Measurements from ENCODE around the gene PTPN1.

The PTPN1 gene

GRCh38 chr20:50467718-50468356 is 42.3 kb upstream of the PTPN1 start:
- TF ChIP-seq CTCF (IDR thresholded peaks at IDR 0.05; ENCODE audit: borderline replicate concordance, insufficient read depth, low read depth, low read length), result no peak
- no peak overlapping the region for H3K4me3 ChIP-seq (ENCODE audit: low read depth, low read length)

- no peak for TF ChIP-seq CTCF (IDR thresholded peaks at IDR 0.05; ENCODE audit: borderline replicate concordance, insufficient read depth, low read depth, low read length)
- H3K4me3 ChIP-seq (ENCODE audit: low read depth, low read length), result no peak overlapping the region
These were observed 41.8 kb upstream of the PTPN1 start for GRCh38 chr20:50468378-50468798.

GRCh38 chr20:50469176-50469723 is 40.9 kb upstream of the PTPN1 start:
- no peak for TF ChIP-seq CTCF (IDR thresholded peaks at IDR 0.05; ENCODE audit: borderline replicate concordance, insufficient read depth, low read depth, low read length)
- H3K4me3 ChIP-seq (ENCODE audit: low read depth, low read length), result no peak overlapping the region

- no peak overlapping the region for H3K4me3 ChIP-seq (ENCODE audit: low read depth, low read length)
- TF ChIP-seq CTCF (IDR thresholded peaks at IDR 0.05; ENCODE audit: borderline replicate concordance, insufficient read depth, low read depth, low read length), result no peak
These were observed 40.4 kb upstream of the PTPN1 start for GRCh38 chr20:50469796-50470195.

- no peak overlapping the region for H3K4me3 ChIP-seq (ENCODE audit: low read depth, low read length)
- TF ChIP-seq CTCF (IDR thresholded peaks at IDR 0.05; ENCODE audit: borderline replicate concordance, insufficient read depth, low read depth, low read length), result no peak
These were observed 39.8 kb upstream of the PTPN1 start for GRCh38 chr20:50470264-50470858.

GRCh38 chr20:50471231-50471630 is 39.0 kb upstream of the PTPN1 start:
- no peak for TF ChIP-seq CTCF (IDR thresholded peaks at IDR 0.05; ENCODE audit: borderline replicate concordance, insufficient read depth, low read depth, low read length)
- no peak overlapping the region for H3K4me3 ChIP-seq (ENCODE audit: low read depth, low read length)
